ENCODE results near the gene TNRC6A. TPM values are rescaled to one million over a fixed set of nuclear protein-coding genes. Genes with fewer than 3 reads are reported as not detected.
"Not testable (repeated sequence)": the region's sequence is repeated elsewhere in the genome, so short reads cannot be mapped to it uniquely, and the experiment has no call there.

The TNRC6A gene
- total RNA-seq, 1 donor from 2014 or later = 92.5 TPM

- no peak for TF ChIP-seq CTCF (IDR thresholded peaks at IDR 0.05; ENCODE audit: unreplicated experiment)
- H3K27ac Mint-ChIP-seq = no peak overlapping the region
- no peak for DNase-seq (ENCODE audit: low spot score, unreplicated experiment)
- no peak overlapping the region for H3K4me3 Mint-ChIP-seq (ENCODE audit: low read depth)
- no peaks in the 10 kb centered on the region for H3K36me3 Mint-ChIP-seq (ENCODE audit: insufficient read depth)
- H3K9me3 Mint-ChIP-seq (ENCODE audit: low read depth) = no peaks in the 10 kb centered on the region
- no peaks in the 10 kb centered on the region for H3K27me3 Mint-ChIP-seq
- no peaks in the 10 kb centered on the region for H3K4me1 Mint-ChIP-seq (ENCODE audit: low read depth)
Observed at GRCh38 chr16:24853169-24853824, 123.8 kb downstream of the TNRC6A start.

- Mint-ChIP-seq H3K9me3 (ENCODE audit: low read depth) (no peaks in the 10 kb centered on the region), H3K36me3 (ENCODE audit: insufficient read depth) (no peaks in the 10 kb centered on the region), H3K27ac (no peak overlapping the region), H3K27me3 (no peaks in the 10 kb centered on the region), H3K4me3 (ENCODE audit: low read depth) (no peak overlapping the region), H3K4me1 (ENCODE audit: low read depth) (no peaks in the 10 kb centered on the region)
- TF ChIP-seq CTCF (IDR thresholded peaks at IDR 0.05; ENCODE audit: unreplicated experiment) = no peak
- no peak for DNase-seq (ENCODE audit: low spot score, unreplicated experiment)
Observed at GRCh38 chr16:24853830-24854229, 124.4 kb downstream of the TNRC6A start.

GRCh38 chr16:24854607-24855171 is 125.2 kb downstream of the TNRC6A start:
- Mint-ChIP-seq H3K4me3 (ENCODE audit: low read depth) (no peak overlapping the region), H3K9me3 (ENCODE audit: low read depth) (no peaks in the 10 kb centered on the region), H3K36me3 (ENCODE audit: insufficient read depth) (no peaks in the 10 kb centered on the region), H3K27ac (no peak overlapping the region), H3K27me3 (no peaks in the 10 kb centered on the region), H3K4me1 (ENCODE audit: low read depth) (no peaks in the 10 kb centered on the region)
- DNase-seq (ENCODE audit: low spot score, unreplicated experiment) = no peak
- TF ChIP-seq CTCF (IDR thresholded peaks at IDR 0.05; ENCODE audit: unreplicated experiment) = no peak

- no peak overlapping the region for H3K27ac Mint-ChIP-seq
Observed at GRCh38 chr16:24855678-24856077, 126.2 kb downstream of the TNRC6A start.

GRCh38 chr16:24856871-24857270 is 127.4 kb downstream of the TNRC6A start:
- not testable (repeated sequence) for H3K27ac Mint-ChIP-seq; H3K4me1 Mint-ChIP-seq (ENCODE audit: low read depth); H3K4me3 Mint-ChIP-seq (ENCODE audit: low read depth); H3K36me3 Mint-ChIP-seq (ENCODE audit: insufficient read depth); H3K9me3 Mint-ChIP-seq (ENCODE audit: low read depth); DNase-seq (ENCODE audit: low spot score, unreplicated experiment); H3K27me3 Mint-ChIP-seq

More at GRCh38 chr16:24855678-24856077, 126.2 kb downstream of the TNRC6A start:
- no peaks in the 10 kb centered on the region for H3K9me3 Mint-ChIP-seq (ENCODE audit: low read depth)
- H3K4me1 Mint-ChIP-seq (ENCODE audit: low read depth) = no peaks in the 10 kb centered on the region
- H3K4me3 Mint-ChIP-seq (ENCODE audit: low read depth) = no peak overlapping the region
- DNase-seq (ENCODE audit: low spot score, unreplicated experiment) = no peak
- H3K27me3 Mint-ChIP-seq = no peaks in the 10 kb centered on the region
- H3K36me3 Mint-ChIP-seq (ENCODE audit: insufficient read depth) = no peaks in the 10 kb centered on the region
- TF ChIP-seq CTCF (IDR thresholded peaks at IDR 0.05; ENCODE audit: unreplicated experiment) = no peak

Data from progenitor cell of endocrine pancreas (in vitro differentiated cells).